Measurements from ENCODE around the gene TMEM108. TPM values are rescaled to one million over a fixed set of nuclear protein-coding genes. Genes with fewer than 3 reads are reported as not detected.

Gene TMEM108
- total and polyA plus RNA-seq, 3 experiments from 2014 or later, result not detected

DNA sequence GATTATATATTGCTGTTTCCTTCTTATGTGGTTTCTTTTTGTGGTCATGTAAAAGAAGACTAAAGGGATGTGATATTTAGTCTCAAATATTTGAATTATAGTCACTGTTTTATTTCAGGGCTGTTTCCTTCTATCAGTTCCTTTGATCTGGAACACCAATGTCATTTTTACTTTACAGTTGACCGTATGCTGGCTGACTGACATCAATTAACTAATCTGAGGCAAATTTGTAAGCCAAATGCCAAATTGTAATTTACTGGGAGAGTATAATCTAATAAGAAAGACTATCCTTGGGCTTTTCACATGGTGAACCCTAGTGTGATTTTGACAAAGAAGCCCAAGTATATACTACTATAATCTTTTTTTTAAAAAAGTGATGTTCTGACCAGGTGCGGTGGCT is 87.6 kb downstream of the TMEM108 start:
- H3K36me3 ChIP-seq (ENCODE audit: insufficient read depth, low read length), result no peaks in the 10 kb centered on the region
- H3K27ac ChIP-seq (ENCODE audit: low read depth, low read length), result no peak overlapping the region
- ChIA-PET CTCF (no interaction called here), POLR2A (no interaction called here)
- Mint-ChIP-seq H3K36me3 (no peaks in the 10 kb centered on the region), H3K27me3 (peaks cover 3 to 4% of the 10 kb centered on the region in 2 donors), H3K27ac (no peak overlapping the region), H3K9me3 (no peaks in the 10 kb centered on the region), H3K4me3 (no peak overlapping the region), H3K4me1 (no peaks in the 10 kb centered on the region)
- H3K4me1 ChIP-seq (ENCODE audit: insufficient read depth, low read length), result no peaks in the 10 kb centered on the region
- DNase-seq, result no peak
- H3K27me3 ChIP-seq (ENCODE audit: insufficient read depth, low read length, poor library complexity, severe bottlenecking), result no peaks in the 10 kb centered on the region
- H3K4me3 ChIP-seq (ENCODE audit: low read length), result no peak overlapping the region
- no peaks in the 10 kb centered on the region for H3K9me3 ChIP-seq (ENCODE audit: low read length)

GRCh38 chr3:133127381-133127780 is 89.2 kb downstream of the TMEM108 start:
- POLR2A ChIA-PET, result no interaction called here
- Mint-ChIP-seq H3K9me3 (no peaks in the 10 kb centered on the region), H3K27ac (no peak overlapping the region), H3K4me1 (no peaks in the 10 kb centered on the region), H3K27me3 (peaks cover 0 to 4% of the 10 kb centered on the region in 2 donors), H3K36me3 (no peaks in the 10 kb centered on the region), H3K4me3 (no peak overlapping the region)
- Histone ChIP-seq H3K4me1 (ENCODE audit: insufficient read depth, low read length) (no peaks in the 10 kb centered on the region), H3K36me3 (ENCODE audit: insufficient read depth, low read length) (no peaks in the 10 kb centered on the region), H3K4me3 (ENCODE audit: low read length) (no peak overlapping the region), H3K9me3 (ENCODE audit: low read length) (no peaks in the 10 kb centered on the region), H3K27me3 (ENCODE audit: insufficient read depth, low read length, poor library complexity, severe bottlenecking) (no peaks in the 10 kb centered on the region), H3K27ac (ENCODE audit: low read depth, low read length) (no peak overlapping the region)
- DNase-seq, result no peak
- CTCF ChIA-PET, result no interaction called here

GRCh38 chr3:133130168-133130567 is 92.0 kb downstream of the TMEM108 start:
- no peak overlapping the region for H3K27ac Mint-ChIP-seq
- Histone ChIP-seq H3K27me3 (ENCODE audit: insufficient read depth, low read length, poor library complexity, severe bottlenecking) (no peaks in the 10 kb centered on the region), H3K4me1 (ENCODE audit: insufficient read depth, low read length) (no peaks in the 10 kb centered on the region), H3K4me3 (ENCODE audit: low read length) (no peak overlapping the region), H3K9me3 (ENCODE audit: low read length) (no peaks in the 10 kb centered on the region), H3K27ac (ENCODE audit: low read depth, low read length) (no peak overlapping the region), H3K36me3 (ENCODE audit: insufficient read depth, low read length) (no peaks in the 10 kb centered on the region)
- peaks cover under 1 to 4% of the 10 kb centered on the region in 2 donors for H3K27me3 Mint-ChIP-seq
- no peaks in the 10 kb centered on the region for H3K4me1 Mint-ChIP-seq
- DNase-seq, result no peak
- CTCF ChIA-PET, result no interaction called here
- H3K9me3 Mint-ChIP-seq, result no peaks in the 10 kb centered on the region
- POLR2A ChIA-PET, result no interaction called here
- no peaks in the 10 kb centered on the region for H3K36me3 Mint-ChIP-seq
- H3K4me3 Mint-ChIP-seq, result no peak overlapping the region

GRCh38 chr3:133135306-133135705 is 97.1 kb downstream of the TMEM108 start:
- no peaks in the 10 kb centered on the region for H3K36me3 Mint-ChIP-seq
- ChIA-PET CTCF (no interaction called here), POLR2A (no interaction called here)
- Histone ChIP-seq H3K36me3 (ENCODE audit: insufficient read depth, low read length) (no peaks in the 10 kb centered on the region), H3K4me1 (ENCODE audit: insufficient read depth, low read length) (no peaks in the 10 kb centered on the region), H3K4me3 (ENCODE audit: low read length) (no peak overlapping the region), H3K27ac (ENCODE audit: low read depth, low read length) (no peak overlapping the region), H3K9me3 (ENCODE audit: low read length) (no peaks in the 10 kb centered on the region), H3K27me3 (ENCODE audit: insufficient read depth, low read length, poor library complexity, severe bottlenecking) (no peaks in the 10 kb centered on the region)
- H3K4me1 Mint-ChIP-seq, result no peaks in the 10 kb centered on the region
- H3K27ac Mint-ChIP-seq, result no peak overlapping the region
- no peak for DNase-seq
- no peak overlapping the region for H3K4me3 Mint-ChIP-seq
- H3K27me3 Mint-ChIP-seq, result peaks cover 6 to 15% of the 10 kb centered on the region in 2 donors
- peaks cover 0 to 2% (median 0%) of the 10 kb centered on the region in 5 donors for H3K9me3 Mint-ChIP-seq

DNA sequence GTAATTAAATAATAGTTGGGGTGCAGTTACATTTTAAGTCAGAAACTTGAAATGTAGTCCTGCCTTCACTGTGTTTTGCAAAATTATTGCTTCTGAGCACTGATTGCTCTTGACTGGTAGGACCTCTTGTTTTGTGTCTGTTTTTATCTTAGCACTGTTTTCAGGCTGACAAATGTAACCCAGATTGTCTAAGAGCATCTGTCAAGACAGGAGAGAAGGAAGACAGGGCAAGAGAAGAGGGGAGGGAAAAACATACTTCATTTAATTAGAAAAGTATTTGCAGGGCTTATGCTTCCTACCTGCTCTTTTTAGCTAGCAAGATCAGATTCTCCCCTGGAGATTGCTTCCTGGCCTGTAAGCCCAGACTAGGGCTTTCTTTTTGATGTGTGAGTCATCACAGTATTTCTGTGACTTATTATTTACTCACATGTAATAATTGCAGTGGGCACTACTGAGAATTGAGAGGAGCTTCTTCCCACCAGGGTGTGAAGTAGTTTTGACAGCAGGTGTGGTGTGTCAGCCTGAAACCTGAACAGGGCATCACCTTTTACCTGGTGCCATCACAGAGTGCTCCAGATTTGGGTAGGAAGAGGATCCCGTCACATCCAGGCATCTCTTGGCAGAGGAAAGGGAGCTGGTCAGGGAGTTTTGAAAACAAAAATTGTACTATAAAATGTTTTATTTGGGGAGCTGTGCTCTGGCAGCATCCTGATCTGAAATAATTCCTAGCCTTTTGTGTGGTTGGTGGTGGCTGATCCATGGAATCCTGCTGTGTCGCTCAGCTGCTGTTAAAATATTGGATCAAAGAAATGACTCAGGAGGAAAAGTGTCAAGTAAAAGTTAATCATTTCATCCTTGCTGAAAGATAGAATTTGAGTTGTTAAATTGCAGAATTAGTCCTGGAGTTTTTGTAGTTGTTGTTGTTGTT is 98.2 kb downstream of the TMEM108 start:
- Mint-ChIP-seq H3K4me3 (no peak overlapping the region), H3K27ac (no peak overlapping the region), H3K4me1 (no peaks in the 10 kb centered on the region), H3K27me3 (peaks cover 6 to 15% of the 10 kb centered on the region in 2 donors), H3K9me3 (peaks cover 0 to 4% (median 0%) of the 10 kb centered on the region in 5 donors), H3K36me3 (no peaks in the 10 kb centered on the region)
- Histone ChIP-seq H3K4me3 (ENCODE audit: low read length) (no peak overlapping the region), H3K4me1 (ENCODE audit: insufficient read depth, low read length) (no peaks in the 10 kb centered on the region), H3K9me3 (ENCODE audit: low read length) (no peaks in the 10 kb centered on the region), H3K36me3 (ENCODE audit: insufficient read depth, low read length) (no peaks in the 10 kb centered on the region), H3K27ac (ENCODE audit: low read depth, low read length) (no peak overlapping the region), H3K27me3 (ENCODE audit: insufficient read depth, low read length, poor library complexity, severe bottlenecking) (no peaks in the 10 kb centered on the region)
- ChIA-PET CTCF (no interaction called here), POLR2A (no interaction called here)
- no peak for DNase-seq

GRCh38 chr3:133137042-133137996 is 99.1 kb downstream of the TMEM108 start:
- no peak overlapping the region for H3K27ac Mint-ChIP-seq
- H3K27me3 Mint-ChIP-seq, result peaks cover 6 to 15% of the 10 kb centered on the region in 2 donors

GRCh38 chr3:133138017-133138416 is 99.8 kb downstream of the TMEM108 start:
- H3K36me3 Mint-ChIP-seq, result no peaks in the 10 kb centered on the region
- H3K4me1 Mint-ChIP-seq, result no peaks in the 10 kb centered on the region
- no peak for DNase-seq
- H3K27ac ChIP-seq (ENCODE audit: low read depth, low read length), result no peak overlapping the region
- no peak overlapping the region for H3K27ac Mint-ChIP-seq
- POLR2A ChIA-PET, result no interaction called here
- H3K27me3 ChIP-seq (ENCODE audit: insufficient read depth, low read length, poor library complexity, severe bottlenecking), result no peaks in the 10 kb centered on the region
- no peaks in the 10 kb centered on the region for H3K9me3 ChIP-seq (ENCODE audit: low read length)
- H3K9me3 Mint-ChIP-seq, result peaks cover 0 to 4% (median 0%) of the 10 kb centered on the region in 5 donors
- H3K4me3 ChIP-seq (ENCODE audit: low read length), result no peak overlapping the region
- H3K4me3 Mint-ChIP-seq, result no peak overlapping the region
- peaks cover 6 to 15% of the 10 kb centered on the region in 2 donors for H3K27me3 Mint-ChIP-seq
- CTCF ChIA-PET, result no interaction called here
- H3K4me1 ChIP-seq (ENCODE audit: insufficient read depth, low read length), result no peaks in the 10 kb centered on the region
- H3K36me3 ChIP-seq (ENCODE audit: insufficient read depth, low read length), result no peaks in the 10 kb centered on the region

More at GRCh38 chr3:133137042-133137996, 99.1 kb downstream of the TMEM108 start:
- POLR2A ChIA-PET, result no interaction called here
- H3K27ac ChIP-seq (ENCODE audit: low read depth, low read length), result no peak overlapping the region
- CTCF ChIA-PET, result no interaction called here
- H3K4me3 ChIP-seq (ENCODE audit: low read length), result no peak overlapping the region
- H3K9me3 ChIP-seq (ENCODE audit: low read length), result no peaks in the 10 kb centered on the region
- no peaks in the 10 kb centered on the region for H3K4me1 Mint-ChIP-seq
- no peak overlapping the region for H3K4me3 Mint-ChIP-seq
- DNase-seq, result no peak
- H3K36me3 Mint-ChIP-seq, result no peaks in the 10 kb centered on the region
- peaks cover 0 to 4% (median 0%) of the 10 kb centered on the region in 5 donors for H3K9me3 Mint-ChIP-seq
- H3K4me1 ChIP-seq (ENCODE audit: insufficient read depth, low read length), result no peaks in the 10 kb centered on the region
- no peaks in the 10 kb centered on the region for H3K36me3 ChIP-seq (ENCODE audit: insufficient read depth, low read length)
- no peaks in the 10 kb centered on the region for H3K27me3 ChIP-seq (ENCODE audit: insufficient read depth, low read length, poor library complexity, severe bottlenecking)

DNA sequence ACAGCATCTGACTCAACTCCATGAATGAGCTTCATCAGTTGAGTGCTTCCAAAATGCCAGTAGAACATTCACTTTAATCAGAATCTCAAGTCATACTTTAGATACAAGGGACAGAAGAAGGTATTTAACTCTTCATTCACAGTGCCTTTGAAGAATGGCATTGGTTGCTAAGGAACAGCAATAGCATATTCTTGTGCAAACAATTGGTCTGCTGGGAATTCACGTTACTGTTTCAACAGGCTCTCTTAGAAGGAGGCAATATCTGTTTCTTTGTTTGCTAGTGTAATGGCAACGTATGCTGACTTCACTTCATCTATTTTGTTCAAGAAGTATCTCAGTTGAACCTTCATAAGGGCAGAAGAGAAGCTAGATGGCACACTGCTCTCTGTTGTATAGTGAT is 113.9 kb downstream of the TMEM108 start:
- H3K4me1 ChIP-seq (ENCODE audit: insufficient read depth, low read length), result no peaks in the 10 kb centered on the region
- H3K4me3 ChIP-seq (ENCODE audit: low read length), result no peak overlapping the region
- no peak for DNase-seq
- H3K27me3 ChIP-seq (ENCODE audit: insufficient read depth, low read length, poor library complexity, severe bottlenecking), result no peaks in the 10 kb centered on the region
- no peaks in the 10 kb centered on the region for H3K4me1 Mint-ChIP-seq
- ChIA-PET POLR2A (no interaction called here), CTCF (no interaction called here)
- H3K27me3 Mint-ChIP-seq, result peaks cover 0 to 4% of the 10 kb centered on the region in 2 donors
- no peak overlapping the region for H3K27ac ChIP-seq (ENCODE audit: low read depth, low read length)
- H3K27ac Mint-ChIP-seq, result no peak overlapping the region
- no peaks in the 10 kb centered on the region for H3K36me3 Mint-ChIP-seq
- no peaks in the 10 kb centered on the region for H3K36me3 ChIP-seq (ENCODE audit: insufficient read depth, low read length)
- no peak overlapping the region for H3K4me3 Mint-ChIP-seq
- H3K9me3 Mint-ChIP-seq, result peaks cover 0 to 5% (median 0%) of the 10 kb centered on the region in 5 donors
- H3K9me3 ChIP-seq (ENCODE audit: low read length), result no peaks in the 10 kb centered on the region
